ENCODE results near the gene FCMR. TPM values are rescaled to one million over a fixed set of nuclear protein-coding genes. Genes with fewer than 3 reads are reported as not detected.

The FCMR gene
- total RNA-seq, 1 experiment from 2014 or later = 1.5 TPM

- H3K4me3 ChIP-seq (ENCODE audit: low read length) = no peak overlapping the region
- no peak for ATAC-seq
- no peak for TF ChIP-seq EZH2 (IDR thresholded peaks at IDR 0.05; ENCODE audit: low read length, unreplicated experiment)
- TF ChIP-seq CTCF (conservative IDR thresholded peaks at IDR 0.05; ENCODE audit: low read depth, low read length) = no peak
- TF ChIP-seq EZH2phosphoT487 (IDR thresholded peaks at IDR 0.05; ENCODE audit: borderline replicate concordance, low read length) = no peak
- H2AFZ ChIP-seq (ENCODE audit: low read length) = no peak overlapping the region
- no peaks in the 10 kb centered on the region for H3K9me2 ChIP-seq (replicated peaks; ENCODE audit: low read length)
- no peak for DNase-seq
- no peaks in the 10 kb centered on the region for H3K79me2 ChIP-seq (ENCODE audit: low read length)
- H3K4me1 ChIP-seq (ENCODE audit: insufficient read depth, low read length) = no peaks in the 10 kb centered on the region
- H4K20me1 ChIP-seq (ENCODE audit: low read length) = no peaks in the 10 kb centered on the region
- ChIA-PET POLR2A (ENCODE audit: unreplicated experiment) (no interaction called here), CTCF (no interaction called here)
- H3F3A ChIP-seq (ENCODE audit: low read length, unreplicated experiment) = no peaks in the 10 kb centered on the region
- BruUV-seq (replicated peaks) = no TSS peak
- no peak overlapping the region for H3K9ac ChIP-seq (ENCODE audit: low read length)
- H3K9me3 ChIP-seq (ENCODE audit: low read length) = no peaks in the 10 kb centered on the region
- H3K4me2 ChIP-seq (ENCODE audit: low read length) = no peak overlapping the region
- intact Hi-C loops (cut with micrococcal nuclease) = no loop called here
- no peaks in the 10 kb centered on the region for H3K36me3 ChIP-seq (ENCODE audit: low read depth, low read length)
- peaks cover 19% of the 10 kb centered on the region; the same call in 1 of the 2 replicates for H3K27me3 ChIP-seq (ENCODE audit: low read length)
- no peak overlapping the region for H3K27ac ChIP-seq (ENCODE audit: low read length)
Measured at GRCh38 chr1:206945779-206946178, 24.0 kb upstream of the FCMR start.

GRCh38 chr1:206944703-206945102, 23.0 kb upstream of the FCMR start:
- DNase-seq (no peak), ATAC-seq (no peak)
- CTCF ChIA-PET = no interaction called here

More at GRCh38 chr1:206944703-206945102, 23.0 kb upstream of the FCMR start:
- no peak overlapping the region for H3K4me2 ChIP-seq (ENCODE audit: low read length)
- no TSS peak for BruUV-seq (replicated peaks)
- H3K79me2 ChIP-seq (ENCODE audit: low read length) = no peaks in the 10 kb centered on the region
- no peak for TF ChIP-seq EZH2phosphoT487 (IDR thresholded peaks at IDR 0.05; ENCODE audit: borderline replicate concordance, low read length)
- no peak for TF ChIP-seq EZH2 (IDR thresholded peaks at IDR 0.05; ENCODE audit: low read length, unreplicated experiment)
- TF ChIP-seq CTCF (conservative IDR thresholded peaks at IDR 0.05; ENCODE audit: low read depth, low read length) = no peak
- no peaks in the 10 kb centered on the region for H3F3A ChIP-seq (ENCODE audit: low read length, unreplicated experiment)
- H3K9me3 ChIP-seq (ENCODE audit: low read length) = no peaks in the 10 kb centered on the region
- no peaks in the 10 kb centered on the region for H3K4me1 ChIP-seq (ENCODE audit: insufficient read depth, low read length)
- no peak overlapping the region for H3K27ac ChIP-seq (ENCODE audit: low read length)
- no peak overlapping the region for H3K4me3 ChIP-seq (ENCODE audit: low read length)
- H3K36me3 ChIP-seq (ENCODE audit: low read depth, low read length) = no peaks in the 10 kb centered on the region
- no peak overlapping the region for H3K9ac ChIP-seq (ENCODE audit: low read length)
- no peaks in the 10 kb centered on the region for H4K20me1 ChIP-seq (ENCODE audit: low read length)
- H2AFZ ChIP-seq (ENCODE audit: low read length) = no peak overlapping the region
- intact Hi-C loops (cut with micrococcal nuclease) = no loop called here
- peaks cover 19% of the 10 kb centered on the region; the same call in 1 of the 2 replicates for H3K27me3 ChIP-seq (ENCODE audit: low read length)
- POLR2A ChIA-PET (ENCODE audit: unreplicated experiment) = no interaction called here
- no peaks in the 10 kb centered on the region for H3K9me2 ChIP-seq (replicated peaks; ENCODE audit: low read length)

Measured in PC-3 (cell line).